HAP-1 (cell line): ENCODE measurements around the gene OR10W1.

Source experiments
- DNase-seq, 2 experiments: peaks; one replicate each; pipeline ENCODE4 v3.0.0-alpha.2; 2016 to 2020; ENCODE audit warnings: low spot score in 2 of 2
- H3K27me3 ChIP-seq: fragments of 250-450 bp; sonication (Bioruptor Pico); 2 replicates; pipeline ENCODE4 v1.5.1; 2020; ENCODE audit warnings: low read depth, mild to moderate bottlenecking, moderate library complexity
- H3K36me3 ChIP-seq: fragments of 250-450 bp; sonication (Bioruptor Pico); replicated peaks from 2 replicates; pipeline ENCODE4 v1.5.1; 2020; ENCODE audit warnings: mild to moderate bottlenecking
- H3K4me1 ChIP-seq: fragments of 250-450 bp; sonication (Bioruptor Pico); 2 replicates; pipeline ENCODE4 v1.5.1; 2020; ENCODE audit warnings: mild to moderate bottlenecking
- H3K4me3 ChIP-seq: fragments of 250-450 bp; sonication (Bioruptor Pico); 2 replicates; pipeline ENCODE4 v1.5.1; 2020; ENCODE audit warnings: mild to moderate bottlenecking, moderate library complexity
- H3K9me3 ChIP-seq: fragments of 250-450 bp; sonication (Bioruptor Pico); 2 replicates; pipeline ENCODE4 v1.5.1; 2020; ENCODE audit warnings: mild to moderate bottlenecking, moderate library complexity
- in situ Hi-C: fragments of 300-500 bp; cut with MboI; formaldehyde crosslinking; loops from 3 replicates; pipeline ENCODE4 v1.14.3; 2020; ENCODE audit warnings: low sequenced_read_pairs, inconsistent platforms, mixed read lengths

The OR10W1 gene

DNA sequence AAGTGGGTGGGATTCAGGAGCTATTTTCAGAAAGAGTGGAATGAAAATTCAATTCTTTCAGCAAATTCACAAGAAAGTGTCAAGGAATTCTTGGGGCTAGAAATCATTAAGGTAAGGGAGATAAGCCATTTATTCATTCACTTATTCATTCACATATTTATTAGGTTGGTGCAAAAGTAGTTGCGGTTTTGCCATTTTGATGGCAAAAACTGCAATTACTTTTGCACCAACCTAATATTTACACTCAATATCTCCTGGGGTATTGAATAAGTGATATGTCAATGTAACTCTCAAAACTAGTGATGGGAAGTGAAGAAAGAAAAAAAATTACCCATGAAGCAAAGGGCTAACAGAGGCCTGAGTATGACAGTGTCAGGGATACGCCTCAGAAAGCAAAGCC, at the start of gene OR10W1:
Gene OR10W1, minus strand, starts transcription at position 119 of the 400 bp plus-strand sequence. CDS start 402 bp downstream, outside the sequence.
- in situ Hi-C loops: no loop called here
- Histone ChIP-seq H3K9me3 (no peaks in the 10 kb centered on the region), H3K27me3 (no peaks in the 10 kb centered on the region), H3K4me1 (no peaks in the 10 kb centered on the region), H3K36me3 (no peaks in the 10 kb centered on the region), H3K4me3 (no peak within 1 kb of the TSS)
- DNase-seq: no peak

- Histone ChIP-seq H3K4me1 (no peaks in the 10 kb centered on the region), H3K27me3 (no peaks in the 10 kb centered on the region), H3K4me3 (no peak overlapping the region), H3K36me3 (no peaks in the 10 kb centered on the region), H3K9me3 (no peaks in the 10 kb centered on the region)
- DNase-seq: no peak
- in situ Hi-C loops: no loop called here
Measured at GRCh38 chr11:58316142-58316541, 48.1 kb upstream of the OR10W1 start.

DNA sequence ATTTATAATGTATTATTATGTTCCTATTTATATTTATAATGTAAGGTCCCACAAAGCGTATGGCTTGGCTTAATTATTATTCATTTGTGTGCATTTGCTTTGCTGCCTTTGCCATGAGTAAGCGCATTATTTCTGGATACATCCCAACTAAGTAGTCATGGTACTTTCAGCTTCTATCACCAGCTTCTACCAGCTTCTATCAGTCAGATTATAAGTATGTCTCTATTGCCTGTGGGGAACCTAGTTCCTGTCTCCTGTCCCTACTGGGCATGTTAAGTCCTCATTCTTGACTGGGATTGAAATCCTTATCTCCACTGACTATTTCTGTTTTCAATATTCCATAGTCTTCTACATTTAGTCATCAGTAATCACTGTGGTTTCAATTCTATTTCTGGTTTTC, 33.5 kb upstream of the OR10W1 start:
- Histone ChIP-seq H3K9me3 (no peaks in the 10 kb centered on the region), H3K4me3 (no peak overlapping the region), H3K4me1 (no peaks in the 10 kb centered on the region), H3K36me3 (no peaks in the 10 kb centered on the region), H3K27me3 (no peaks in the 10 kb centered on the region)
- in situ Hi-C loops: no loop called here
- DNase-seq: no peak

GRCh38 chr11:58292017-58292416, 24.0 kb upstream of the OR10W1 start:
- no peak for DNase-seq
- in situ Hi-C loops: no loop called here

DNA sequence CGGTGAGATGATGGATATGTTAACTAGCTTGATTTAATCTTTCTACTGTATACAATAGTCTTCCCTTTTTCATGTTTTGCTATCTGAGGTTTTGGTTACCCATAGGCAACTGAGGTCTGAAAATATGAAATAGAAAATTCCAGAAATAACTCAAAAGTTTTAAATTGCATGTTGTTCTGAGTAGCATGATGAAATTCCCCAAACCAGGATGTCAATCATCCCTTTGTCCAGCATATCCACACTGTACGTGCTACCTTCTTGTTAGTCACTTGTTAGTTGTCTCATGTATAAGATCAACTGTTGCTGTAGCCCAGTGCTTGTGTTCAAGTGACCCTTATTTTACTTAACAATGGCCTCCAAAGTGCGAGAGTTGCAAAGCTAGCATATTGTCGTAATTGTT, 21.2 kb upstream of the OR10W1 start:
- H3K4me3 ChIP-seq: no peak overlapping the region
- in situ Hi-C loops: no loop called here
- H3K36me3 ChIP-seq: no peaks in the 10 kb centered on the region
- no peak for DNase-seq
- H3K4me1 ChIP-seq: no peaks in the 10 kb centered on the region
- no peaks in the 10 kb centered on the region for H3K9me3 ChIP-seq
- no peaks in the 10 kb centered on the region for H3K27me3 ChIP-seq

More at GRCh38 chr11:58292017-58292416, 24.0 kb upstream of the OR10W1 start:
- Histone ChIP-seq H3K36me3 (no peaks in the 10 kb centered on the region), H3K27me3 (no peaks in the 10 kb centered on the region), H3K4me3 (no peak overlapping the region), H3K4me1 (no peaks in the 10 kb centered on the region), H3K9me3 (no peaks in the 10 kb centered on the region)

DNA sequence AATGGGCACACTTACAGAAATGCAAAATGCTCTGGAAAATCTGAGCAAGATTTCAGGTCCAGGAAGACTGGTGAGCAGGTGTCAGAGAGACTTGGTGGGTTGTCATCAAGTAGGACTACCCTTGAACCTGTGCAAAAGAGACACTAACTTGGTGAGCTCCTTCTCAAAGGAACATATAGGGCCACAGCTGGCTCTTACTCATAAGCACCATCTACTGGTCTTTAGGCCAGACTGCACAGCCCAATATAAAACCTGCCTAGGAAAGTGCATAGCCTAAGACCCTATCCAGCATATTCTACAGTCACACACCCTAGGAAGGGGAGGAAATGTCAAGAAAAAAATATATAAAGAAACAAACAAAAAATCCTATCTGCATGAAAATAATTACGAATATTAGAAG, 18.2 kb upstream of the OR10W1 start:
- Histone ChIP-seq H3K4me1 (no peaks in the 10 kb centered on the region), H3K27me3 (no peaks in the 10 kb centered on the region), H3K36me3 (no peaks in the 10 kb centered on the region), H3K9me3 (no peaks in the 10 kb centered on the region), H3K4me3 (no peak overlapping the region)
- in situ Hi-C loops: no loop called here
- DNase-seq: peak; percentile 10 to 12

DNA sequence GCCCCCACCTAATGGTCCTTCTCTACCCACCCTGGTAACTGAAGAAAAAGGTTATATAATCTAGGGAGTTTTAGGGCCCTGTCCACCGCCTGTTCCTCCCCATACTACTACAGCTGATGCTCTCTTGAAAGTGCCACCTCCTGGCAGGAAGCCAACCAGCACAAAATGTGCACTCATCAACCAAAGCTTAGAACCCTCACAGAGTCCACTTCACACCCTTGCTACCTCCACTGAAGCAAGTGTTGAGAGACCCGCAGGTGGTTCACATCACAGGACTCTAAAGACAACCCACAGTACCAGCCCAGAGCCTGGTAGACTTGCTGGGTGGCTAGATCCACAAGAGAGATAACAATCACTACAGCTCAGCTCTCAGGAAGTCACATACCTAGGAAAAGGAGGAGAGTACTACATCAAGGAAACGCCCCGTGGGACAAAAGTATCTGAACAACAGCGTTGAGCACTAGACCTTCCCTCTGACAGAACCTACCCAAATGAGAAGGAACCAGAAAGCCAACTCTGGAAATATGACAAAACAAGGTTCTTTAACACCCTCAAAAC, 17.5 kb upstream of the OR10W1 start:
- Histone ChIP-seq H3K4me1 (no peaks in the 10 kb centered on the region), H3K9me3 (no peaks in the 10 kb centered on the region), H3K27me3 (no peaks in the 10 kb centered on the region), H3K4me3 (no peak overlapping the region), H3K36me3 (no peaks in the 10 kb centered on the region)
- no peak for DNase-seq
- in situ Hi-C loops: no loop called here

DNA sequence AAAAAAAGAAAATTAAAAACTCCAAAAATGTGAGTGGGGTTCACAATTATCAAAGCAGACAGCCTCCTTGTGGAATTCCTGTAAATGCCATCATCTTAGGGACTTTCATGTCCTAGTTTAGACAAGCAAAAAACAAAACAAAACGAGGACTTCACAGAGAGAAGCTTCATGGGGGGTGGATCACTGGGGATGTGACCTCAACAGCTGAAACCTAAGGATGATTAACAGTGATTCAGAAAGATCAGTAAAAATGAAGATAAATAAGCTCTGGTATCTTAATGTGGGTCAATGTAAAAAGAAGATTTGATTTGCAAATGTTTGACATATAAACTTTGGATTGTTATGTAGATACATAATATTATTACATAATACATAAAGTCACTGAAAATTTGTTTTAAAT, 8.1 kb upstream of the OR10W1 start:
- Histone ChIP-seq H3K27me3 (no peaks in the 10 kb centered on the region), H3K36me3 (no peaks in the 10 kb centered on the region), H3K4me3 (no peak overlapping the region), H3K9me3 (no peaks in the 10 kb centered on the region), H3K4me1 (no peaks in the 10 kb centered on the region)
- DNase-seq: no peak
- in situ Hi-C loops: no loop called here

DNA sequence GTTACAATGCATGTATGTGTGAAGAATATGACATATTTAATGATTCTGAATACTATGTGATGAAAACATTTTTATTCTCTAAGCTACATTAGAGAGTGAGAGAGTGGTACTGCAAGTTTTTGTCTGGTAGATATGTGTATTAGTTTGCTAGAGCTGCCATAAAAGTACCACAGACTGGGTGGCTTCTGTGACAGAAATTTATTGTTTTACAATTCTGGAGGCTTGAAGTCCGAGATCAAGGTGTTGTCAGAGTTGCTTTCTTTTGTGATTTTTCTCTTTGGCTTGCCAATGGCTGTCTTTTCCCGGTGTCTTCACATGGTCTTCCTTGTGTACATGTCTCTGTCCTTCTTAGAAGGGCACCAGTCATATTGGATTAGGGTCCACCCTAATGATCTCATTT, 6.9 kb upstream of the OR10W1 start:
- in situ Hi-C loops: no loop called here
- Histone ChIP-seq H3K9me3 (no peaks in the 10 kb centered on the region), H3K4me3 (no peak overlapping the region), H3K4me1 (no peaks in the 10 kb centered on the region), H3K36me3 (no peaks in the 10 kb centered on the region), H3K27me3 (no peaks in the 10 kb centered on the region)
- no peak for DNase-seq

- Histone ChIP-seq H3K36me3 (no peaks in the 10 kb centered on the region), H3K4me3 (no peak overlapping the region), H3K4me1 (no peaks in the 10 kb centered on the region), H3K27me3 (no peaks in the 10 kb centered on the region), H3K9me3 (no peaks in the 10 kb centered on the region)
- in situ Hi-C loops: no loop called here
- DNase-seq: no peak
Measured at GRCh38 chr11:58259983-58260382, 8.1 kb downstream of the OR10W1 start.

DNA sequence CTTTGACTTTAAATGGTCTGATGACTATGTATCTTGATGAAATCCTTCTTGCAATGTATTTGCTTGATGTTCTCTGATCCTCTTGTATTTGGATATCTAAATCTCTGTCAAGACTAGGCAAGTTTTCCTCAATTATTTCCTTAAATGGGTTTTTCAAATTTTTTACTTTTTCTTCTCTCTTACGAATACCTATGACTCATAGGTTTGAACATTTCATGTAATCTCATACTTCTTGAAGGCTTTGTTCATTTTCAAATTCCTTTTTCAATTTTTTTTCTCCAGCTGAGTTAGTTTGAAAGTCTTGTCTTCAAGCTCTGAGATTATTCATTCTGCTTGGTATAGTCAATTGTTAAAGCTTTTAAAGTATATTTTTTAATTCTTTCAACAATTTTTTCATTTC, 13.1 kb downstream of the OR10W1 start:
- in situ Hi-C loops: no loop called here

GRCh38 chr11:58243954-58244353, 24.1 kb downstream of the OR10W1 start:
- H3K27me3 ChIP-seq: no peaks in the 10 kb centered on the region
- in situ Hi-C loops: no loop called here
- H3K4me1 ChIP-seq: no peaks in the 10 kb centered on the region
- no peaks in the 10 kb centered on the region for H3K36me3 ChIP-seq
- H3K4me3 ChIP-seq: no peak overlapping the region
- H3K9me3 ChIP-seq: no peaks in the 10 kb centered on the region
- DNase-seq: no peak

More for the DNA sequence above, 13.1 kb downstream of the OR10W1 start:
- DNase-seq: no peak
- H3K9me3 ChIP-seq: no peaks in the 10 kb centered on the region
- no peaks in the 10 kb centered on the region for H3K4me1 ChIP-seq
- no peaks in the 10 kb centered on the region for H3K36me3 ChIP-seq
- no peaks in the 10 kb centered on the region for H3K27me3 ChIP-seq
- no peak overlapping the region for H3K4me3 ChIP-seq

- no peaks in the 10 kb centered on the region for H3K27me3 ChIP-seq
- H3K4me1 ChIP-seq: no peaks in the 10 kb centered on the region
- DNase-seq: no peak
- no peaks in the 10 kb centered on the region for H3K36me3 ChIP-seq
- H3K4me3 ChIP-seq: no peak overlapping the region
- in situ Hi-C loops: no loop called here
- H3K9me3 ChIP-seq: no peaks in the 10 kb centered on the region
Measured at GRCh38 chr11:58227956-58228615, 40.0 kb downstream of the OR10W1 start.

- H3K27me3 ChIP-seq: no peaks in the 10 kb centered on the region
- in situ Hi-C loops: no loop called here
- no peaks in the 10 kb centered on the region for H3K4me1 ChIP-seq
- no peaks in the 10 kb centered on the region for H3K9me3 ChIP-seq
- no peaks in the 10 kb centered on the region for H3K36me3 ChIP-seq
- DNase-seq: no peak
- no peak overlapping the region for H3K4me3 ChIP-seq
Measured at GRCh38 chr11:58222721-58223120, 45.3 kb downstream of the OR10W1 start.
